HepG2 (cell line): ENCODE data around the gene PTPN12. TPM values are rescaled to one million over a fixed set of nuclear protein-coding genes. Genes with fewer than 3 reads are reported as not detected.

Source experiments
- ATF7 ChIP-seq, 2 experiments: fragments of 450-650 bp in 1 of 2; sonication (generic) in 1 of 2; formaldehyde crosslinking in 1 of 2; IDR thresholded peaks; 2 replicates each; pipeline versions ENCODE4 v1.4.0 to v1.6.1; 2016 to 2020; ENCODE audit warnings: antibody characterized with exemption in 1 of 2, mild to moderate bottlenecking in 1 of 2, missing genetic modification reagents in 1 of 2
- DR1 ChIP-seq: sonication (generic); formaldehyde crosslinking; IDR thresholded peaks from 2 replicates; pipeline ENCODE4 v1.8.0; 2021; ENCODE audit warnings: mild to moderate bottlenecking, missing genetic modification reagents, inconsistent platforms
- ELF3 ChIP-seq: IDR thresholded peaks from 2 replicates; pipeline ENCODE4 v1.6.1; 2016; ENCODE audit warnings: missing genetic modification reagents, missing compliant biosample characterization
- FOXM1 ChIP-seq: sonication (generic); formaldehyde crosslinking; IDR thresholded peaks from 2 replicates; pipeline ENCODE4 v1.5.0; 2020; ENCODE audit warnings: missing genetic modification reagents
- KDM6A ChIP-seq: IDR thresholded peaks from 2 replicates; pipeline ENCODE4 v1.6.1; 2016; ENCODE audit warnings: low read depth
- MAFG ChIP-seq: sonication (generic); formaldehyde crosslinking; IDR thresholded peaks from 2 replicates; pipeline ENCODE4 v1.5.1; 2020; ENCODE audit warnings: mild to moderate bottlenecking, missing genetic modification reagents
- NFE2 ChIP-seq: sonication (generic); formaldehyde crosslinking; IDR thresholded peaks from 2 replicates; pipeline ENCODE4 v1.4.0; 2020; ENCODE audit warnings: missing genetic modification reagents
- NONO ChIP-seq, 2 experiments: fragments of 450-650 bp in 1 of 2; sonication (generic) in 1 of 2; formaldehyde crosslinking in 1 of 2; IDR thresholded peaks in 1 of 2; conservative IDR thresholded peaks in 1 of 2; 2 replicates each; pipeline versions ENCODE4 v1.6.1 to v1.8.0; 2017 to 2022; ENCODE audit warnings: mild to moderate bottlenecking in 1 of 2, missing genetic modification reagents in 1 of 2, moderate library complexity in 1 of 2
- PBX3 ChIP-seq: sonication (generic); formaldehyde crosslinking; IDR thresholded peaks from 2 replicates; pipeline ENCODE4 v1.8.1; 2023; ENCODE audit warnings: missing genetic modification reagents, inconsistent platforms, borderline replicate concordance
- SIN3B ChIP-seq: fragments of 150-350 bp; IDR thresholded peaks from 2 replicates; pipeline ENCODE4 v1.6.1; 2014; ENCODE audit warnings: low read length
- SPEN ChIP-seq: sonication (generic); formaldehyde crosslinking; IDR thresholded peaks from 2 replicates; pipeline ENCODE4 v1.5.1; 2020; ENCODE audit warnings: low read depth, mild to moderate bottlenecking, missing genetic modification reagents
- ZNF17 ChIP-seq: sonication (generic); formaldehyde crosslinking; IDR thresholded peaks from 2 replicates; pipeline ENCODE4 v1.5.0; 2020; ENCODE audit warnings: mild to moderate bottlenecking, missing genetic modification reagents
- ZNF232 ChIP-seq: sonication (generic); formaldehyde crosslinking; IDR thresholded peaks from 2 replicates; pipeline ENCODE4 v1.4.0; 2020; ENCODE audit warnings: missing genetic modification reagents, borderline replicate concordance
- ZNF660 ChIP-seq: sonication (generic); formaldehyde crosslinking; IDR thresholded peaks from 2 replicates; pipeline ENCODE4 v1.5.1; 2020; ENCODE audit warnings: mild to moderate bottlenecking, low read depth, missing genetic modification reagents, borderline replicate concordance
- ZSCAN12 ChIP-seq: sonication (generic); formaldehyde crosslinking; IDR thresholded peaks from 2 replicates; pipeline ENCODE4 v1.9.0; 2021; ENCODE audit warnings: mild to moderate bottlenecking, missing genetic modification reagents
- polyA plus RNA-seq, 8 experiments: library from polyadenylated mRNA; depleted of rRNA in 3 of 8; stranded (reverse) in 7 of 8; unstranded in 1 of 8; fragments of >200 nt; fragmentation: Illumina TruSeq in 4 of 8; extraction: Trizol in 4 of 8; gene quantifications; 2 replicates each; pipeline versions ENCODE4 v1.2.1 to v1.2.3, GENCODE V29; 2011 to 2016; ENCODE audit warnings: low read depth in 4 of 8, missing spikeins in 1 of 8, mixed read lengths in 1 of 8; ENCODE audit not compliant: insufficient read depth in 1 of 8
- total RNA-seq, 5 experiments: library from RNA; depleted of rRNA; stranded (reverse); fragments of >200 nt; fragmentation: Illumina TruSeq; extraction: Trizol; gene quantifications; 2 replicates each; pipeline ENCODE4 v1.2.3, GENCODE V29; 2016; ENCODE audit warnings: low read depth in 1 of 5
- TF ChIP-seq, protein P1 (sequence below), 2 experiments: sonication (generic) in 1 of 2; formaldehyde crosslinking in 1 of 2; IDR thresholded peaks; 2 replicates each; pipeline versions ENCODE4 v1.4.0 to v1.6.1; 2016 to 2020; ENCODE audit warnings: borderline replicate concordance in 1 of 2, low read depth in 1 of 2, mild to moderate bottlenecking in 1 of 2, missing genetic modification reagents in 1 of 2
- TF ChIP-seq, protein P2 (sequence below): sonication (generic); formaldehyde crosslinking; IDR thresholded peaks from 2 replicates; pipeline ENCODE4 v1.8.1; 2023; ENCODE audit warnings: missing genetic modification reagents, mild to moderate bottlenecking, borderline replicate concordance
- TF ChIP-seq, protein P3 (sequence below): sonication (generic); formaldehyde crosslinking; IDR thresholded peaks from 2 replicates; pipeline ENCODE4 v1.5.0; 2020; ENCODE audit warnings: missing genetic modification reagents

PTPN12 gene
- total and polyA plus RNA-seq, 2 of the 13 experiments (the other 11 are each of a cell fraction or from before 2014, with no cell fraction given): 22.9 to 56.8 TPM

DNA sequence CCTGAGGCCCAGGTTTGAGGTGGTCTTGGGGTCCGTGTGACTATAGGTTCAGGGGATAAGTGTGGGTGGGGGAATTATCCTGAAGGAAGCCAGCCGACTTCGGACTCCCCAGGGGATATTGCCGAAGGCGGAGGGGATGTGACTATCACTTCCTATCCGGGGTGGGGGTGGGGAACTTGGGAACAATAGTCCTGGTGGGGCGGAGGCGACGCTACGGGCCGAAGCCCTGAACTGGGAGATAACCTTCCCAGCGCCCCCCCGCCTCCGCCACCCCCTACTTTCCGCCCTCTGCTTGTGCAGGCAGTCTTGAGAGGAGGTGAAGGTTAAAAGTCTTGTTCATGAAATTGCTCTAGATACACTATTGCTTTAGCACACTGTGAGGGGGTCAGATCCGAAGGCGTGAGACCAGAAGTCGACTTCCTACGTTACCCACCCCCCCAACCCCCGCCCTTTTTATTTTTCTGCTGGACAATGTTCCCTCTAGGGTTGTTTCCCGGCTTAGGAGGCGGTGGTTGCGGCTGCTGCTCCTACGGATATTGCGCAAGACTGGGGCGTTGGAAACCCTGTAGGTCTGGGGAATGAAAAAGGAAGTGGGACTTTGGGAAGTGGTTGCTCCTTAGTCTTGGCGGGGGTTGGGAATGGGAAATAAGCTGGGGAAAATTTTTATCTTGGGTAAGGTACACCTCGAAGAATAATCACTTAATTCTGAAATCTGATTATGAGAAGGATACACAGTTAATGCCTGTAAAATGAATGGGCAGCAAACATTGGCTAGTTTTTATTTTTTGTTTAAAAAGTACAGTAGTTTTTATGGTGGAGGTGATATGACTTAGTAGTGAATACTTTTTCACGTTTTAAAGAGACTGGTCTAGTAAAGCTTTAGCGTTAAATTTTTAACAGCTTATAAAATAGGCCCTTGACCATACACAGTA is 1.5 kb downstream of the PTPN12 start (continued):
- TF ChIP-seq PBX3: no peak
- no peak for TF ChIP-seq NFE2 (CRISPR knock-in tag)
- no peak for TF ChIP-seq DR1 (CRISPR knock-in tag)
- no peak for TF ChIP-seq ATF7 (IDR thresholded peaks at IDR 0.05)
- no peak for TF ChIP-seq ATF7 (CRISPR knock-in tag; IDR thresholded peaks at IDR 0.05)
- TF ChIP-seq MAFG (CRISPR knock-in tag): no peak
- TF ChIP-seq NONO (IDR thresholded peaks at IDR 0.05): no peak
- TF ChIP-seq NONO (CRISPR knock-in tag; conservative IDR thresholded peaks at IDR 0.05): 0 out of 2 replicates have a peak, but pooled peaks have one; percentile 18
- peak; percentile 70 for TF ChIP-seq ELF3 (CRISPR knock-in tag)
- no peak for TF ChIP-seq ZNF232 (CRISPR knock-in tag)
- TF ChIP-seq ZNF660 (CRISPR knock-in tag): no peak
- no peak for TF ChIP-seq FOXM1 (CRISPR knock-in tag)
- TF ChIP-seq ZNF17: no peak
- no peak for TF ChIP-seq KDM6A
- TF ChIP-seq, protein P1, sequence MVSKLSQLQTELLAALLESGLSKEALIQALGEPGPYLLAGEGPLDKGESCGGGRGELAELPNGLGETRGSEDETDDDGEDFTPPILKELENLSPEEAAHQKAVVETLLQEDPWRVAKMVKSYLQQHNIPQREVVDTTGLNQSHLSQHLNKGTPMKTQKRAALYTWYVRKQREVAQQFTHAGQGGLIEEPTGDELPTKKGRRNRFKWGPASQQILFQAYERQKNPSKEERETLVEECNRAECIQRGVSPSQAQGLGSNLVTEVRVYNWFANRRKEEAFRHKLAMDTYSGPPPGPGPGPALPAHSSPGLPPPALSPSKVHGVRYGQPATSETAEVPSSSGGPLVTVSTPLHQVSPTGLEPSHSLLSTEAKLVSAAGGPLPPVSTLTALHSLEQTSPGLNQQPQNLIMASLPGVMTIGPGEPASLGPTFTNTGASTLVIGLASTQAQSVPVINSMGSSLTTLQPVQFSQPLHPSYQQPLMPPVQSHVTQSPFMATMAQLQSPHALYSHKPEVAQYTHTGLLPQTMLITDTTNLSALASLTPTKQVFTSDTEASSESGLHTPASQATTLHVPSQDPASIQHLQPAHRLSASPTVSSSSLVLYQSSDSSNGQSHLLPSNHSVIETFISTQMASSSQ (IDR thresholded peaks at IDR 0.05; ENCODE audit: low read depth): peak; percentile 13; the same call in 1 of the 2 replicates
- TF ChIP-seq, protein P1 (CRISPR knock-in tag; IDR thresholded peaks at IDR 0.05; ENCODE audit: borderline replicate concordance): no peak
- TF ChIP-seq SPEN (CRISPR knock-in tag): no peak
- TF ChIP-seq ZSCAN12: no peak
- TF ChIP-seq, protein P2, sequence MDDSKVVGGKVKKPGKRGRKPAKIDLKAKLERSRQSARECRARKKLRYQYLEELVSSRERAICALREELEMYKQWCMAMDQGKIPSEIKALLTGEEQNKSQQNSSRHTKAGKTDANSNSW: no peak
- TF ChIP-seq, protein P3, sequence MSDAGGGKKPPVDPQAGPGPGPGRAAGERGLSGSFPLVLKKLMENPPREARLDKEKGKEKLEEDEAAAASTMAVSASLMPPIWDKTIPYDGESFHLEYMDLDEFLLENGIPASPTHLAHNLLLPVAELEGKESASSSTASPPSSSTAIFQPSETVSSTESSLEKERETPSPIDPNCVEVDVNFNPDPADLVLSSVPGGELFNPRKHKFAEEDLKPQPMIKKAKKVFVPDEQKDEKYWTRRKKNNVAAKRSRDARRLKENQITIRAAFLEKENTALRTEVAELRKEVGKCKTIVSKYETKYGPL (CRISPR knock-in tag): no peak
- no peak for TF ChIP-seq SIN3B
